Keratinocyte (primary cell): ENCODE measurements around the gene ERFE. TPM values are rescaled to one million over a fixed set of nuclear protein-coding genes. Genes with fewer than 3 reads are reported as not detected.

Source experiments
- DNase-seq: peaks from one replicate; pipeline ENCODE4 v3.0.0-alpha.2; 2011; ENCODE audit warnings: low read depth, missing footprints, low spot score
- FAIRE-seq: peaks from 2 replicates; lab custom pipeline; 2011; peaks lifted over from hg19 to GRCh38; lab: Jason Lieb, UNC
- H2AFZ ChIP-seq: 2 replicates; pipeline ENCODE4 v1.6.0; 2012; ENCODE audit warnings: low read length, control low read depth, inconsistent platforms; ENCODE audit not compliant: control insufficient read depth
- H3K27ac ChIP-seq: 2 replicates; pipeline ENCODE4 v1.5.1; 2011; ENCODE audit warnings: low read length; ENCODE audit not compliant: control insufficient read depth, insufficient read depth
- H3K27me3 ChIP-seq: 3 replicates; pipeline ENCODE4 v1.6.0; 2011; ENCODE audit warnings: low read length; ENCODE audit not compliant: control insufficient read depth, insufficient read depth; ENCODE audit errors: extremely low read depth
- H3K36me3 ChIP-seq, 2 experiments: 2 replicates in 1 of 2; 3 replicates in 1 of 2; pipeline ENCODE4 v1.5.1; 2011; ENCODE audit warnings: low read length in 2 of 2, mild to moderate bottlenecking in 1 of 2; ENCODE audit not compliant: control insufficient read depth in 2 of 2, insufficient read depth in 2 of 2; ENCODE audit errors: extremely low read depth in 1 of 2
- H3K4me1 ChIP-seq: 3 replicates; pipeline ENCODE4 v1.5.1; 2011; ENCODE audit warnings: low read length; ENCODE audit not compliant: control insufficient read depth, insufficient read depth; ENCODE audit errors: extremely low read depth
- H3K4me2 ChIP-seq: 3 replicates; pipeline ENCODE4 v1.6.0; 2011; ENCODE audit warnings: low read depth, low read length; ENCODE audit not compliant: control insufficient read depth, insufficient read depth; ENCODE audit errors: extremely low read depth
- H3K4me3 ChIP-seq, 3 experiments: fragments of 200-600 bp in 1 of 3; sonication (generic) in 1 of 3; 2 replicates in 2 of 3; 3 replicates in 1 of 3; pipeline ENCODE4 v1.5.1; 2011 to 2016; ENCODE audit warnings: low read length in 3 of 3, mild to moderate bottlenecking in 3 of 3, control low read depth in 2 of 3, inconsistent platforms in 1 of 3, low read depth in 1 of 3, mixed read lengths in 1 of 3, mixed run types in 1 of 3, moderate library complexity in 1 of 3; ENCODE audit not compliant: control insufficient read depth in 2 of 3, insufficient read depth in 2 of 3; ENCODE audit errors: extremely low read depth in 1 of 3
- H3K79me2 ChIP-seq: 2 replicates; pipeline ENCODE4 v1.6.0; 2012; ENCODE audit warnings: low read length; ENCODE audit not compliant: control insufficient read depth, insufficient read depth
- H3K9ac ChIP-seq: 3 replicates; pipeline ENCODE4 v1.6.0; 2011; ENCODE audit warnings: low read length; ENCODE audit not compliant: control insufficient read depth, insufficient read depth; ENCODE audit errors: extremely low read depth
- H3K9me1 ChIP-seq: 3 replicates; pipeline ENCODE4 v1.6.0; 2011; ENCODE audit warnings: low read length; ENCODE audit not compliant: control insufficient read depth, insufficient read depth; ENCODE audit errors: extremely low read depth
- H3K9me3 ChIP-seq: 2 replicates; pipeline ENCODE4 v1.5.1; 2012; ENCODE audit warnings: low read depth, low read length; ENCODE audit not compliant: control insufficient read depth
- H4K20me1 ChIP-seq: 3 replicates; pipeline ENCODE4 v1.6.0; 2011; ENCODE audit warnings: low read length; ENCODE audit not compliant: control insufficient read depth, insufficient read depth; ENCODE audit errors: extremely low read depth
- EZH2 ChIP-seq: IDR thresholded peaks from one replicate; pipeline ENCODE4 v1.6.1; 2012; ENCODE audit warnings: inconsistent platforms, mild to moderate bottlenecking, low read length, moderate library complexity
- dilution Hi-C: fragments of 300-500 bp; cut with MboI; formaldehyde crosslinking; loops from one replicate; pipeline ENCODE4 v1.7.0; 2020; ENCODE audit warnings: low sequenced_read_pairs; ENCODE audit not compliant: extremely low pct_ligation_motif_present
- polyA plus RNA-seq, 5 experiments: library from polyadenylated mRNA; depleted of rRNA in 3 of 5; stranded (reverse) in 3 of 5; stranded (forward) in 1 of 5; unstranded in 1 of 5; fragments of >200 nt; gene quantifications; 1 replicate in 1 of 5; 2 replicates in 3 of 5; 3 replicates in 1 of 5; pipeline versions ENCODE4 v1.2.1 to v1.2.3, GENCODE V29; 2011 to 2012; ENCODE audit warnings: missing spikeins in 2 of 5, low read depth in 1 of 5, low replicate concordance in 1 of 5
- TF ChIP-seq, protein P1 (sequence below), 3 experiments: IDR thresholded peaks in 1 of 3; conservative IDR thresholded peaks in 1 of 3; optimal IDR thresholded peaks in 1 of 3; 2 replicates in 2 of 3; 3 replicates in 1 of 3; pipeline versions ENCODE3 to v1.5.1; 2011; ENCODE audit warnings: low read length in 3 of 3, mild to moderate bottlenecking in 3 of 3, moderate library complexity in 2 of 3, control low read depth in 1 of 3, inconsistent platforms in 1 of 3; ENCODE audit not compliant: insufficient read depth in 2 of 3; ENCODE audit errors: extremely low read depth in 1 of 3

ERFE gene
- polyA plus RNA-seq, 1 donor (not counting 4 experiments of a cell fraction or from before 2014, with no cell fraction given) = 0.14 TPM

GRCh38 chr2:238121511-238122286 is 37.1 kb upstream of the ERFE start:
- peaks cover 33% of the 10 kb centered on the region for H3K27me3 ChIP-seq
- H3K4me1 ChIP-seq = no peaks in the 10 kb centered on the region
- dilution Hi-C loops = no loop called here

DNA sequence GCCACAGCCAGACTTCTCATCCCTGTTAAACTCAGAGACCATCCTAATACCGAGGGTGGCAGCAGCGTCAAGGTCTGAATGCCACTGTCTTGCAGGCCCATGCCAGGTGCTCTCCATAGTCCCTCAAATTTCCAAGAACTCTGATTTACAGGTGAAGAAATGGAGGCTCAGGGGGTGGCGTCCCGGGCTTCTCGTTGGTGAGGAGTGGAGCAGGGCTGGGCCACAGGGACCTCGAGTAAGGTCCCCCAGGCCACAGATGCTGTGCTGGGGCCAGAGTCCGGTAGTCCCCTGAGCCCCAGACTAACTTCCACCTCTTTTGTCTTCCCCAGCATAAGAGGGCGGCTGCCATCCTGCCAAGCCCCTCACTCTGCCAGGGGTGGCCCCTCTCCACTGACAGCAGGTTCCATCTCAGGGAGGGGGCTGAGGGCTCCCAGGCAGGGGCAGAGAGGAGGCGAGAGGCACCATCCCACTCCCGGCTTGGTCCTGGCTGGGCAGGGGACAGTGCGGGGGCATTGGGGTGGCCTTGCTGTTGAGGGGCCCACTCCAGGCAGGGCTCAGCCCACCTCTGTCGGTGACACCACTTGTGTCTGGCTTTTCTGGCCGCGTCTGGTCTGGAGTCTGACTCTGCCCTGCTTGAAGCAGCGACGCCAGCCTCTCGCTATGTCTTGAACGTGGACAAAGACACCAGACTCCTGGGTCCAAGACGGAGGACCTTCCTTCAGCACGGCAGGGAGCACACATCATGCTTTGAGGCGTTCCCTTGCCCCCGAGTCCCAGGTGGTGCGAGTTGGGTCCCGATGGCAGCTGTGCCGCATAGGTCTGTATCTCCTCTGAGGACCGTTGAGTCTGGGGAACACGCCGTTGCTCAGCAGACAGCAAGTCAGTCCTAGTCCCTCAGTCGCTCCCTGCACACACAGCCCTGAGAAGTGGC is 36.2 kb upstream of the ERFE start:
- no peak for FAIRE-seq

More at GRCh38 chr2:238121511-238122286, 37.1 kb upstream of the ERFE start:
- DNase-seq (no peak), FAIRE-seq (no peak)
- Histone ChIP-seq H3K9ac (no peak overlapping the region), H2AFZ (no peak overlapping the region), H3K9me3 (no peaks in the 10 kb centered on the region), H3K4me2 (no peak overlapping the region), H3K9me1 (no peaks in the 10 kb centered on the region), H3K79me2 (no peaks in the 10 kb centered on the region), H3K27ac (no peak overlapping the region), H3K36me3 (no peaks in the 10 kb centered on the region), H4K20me1 (no peaks in the 10 kb centered on the region), H3K4me3 (no peak overlapping the region)
- TF ChIP-seq, protein P1, sequence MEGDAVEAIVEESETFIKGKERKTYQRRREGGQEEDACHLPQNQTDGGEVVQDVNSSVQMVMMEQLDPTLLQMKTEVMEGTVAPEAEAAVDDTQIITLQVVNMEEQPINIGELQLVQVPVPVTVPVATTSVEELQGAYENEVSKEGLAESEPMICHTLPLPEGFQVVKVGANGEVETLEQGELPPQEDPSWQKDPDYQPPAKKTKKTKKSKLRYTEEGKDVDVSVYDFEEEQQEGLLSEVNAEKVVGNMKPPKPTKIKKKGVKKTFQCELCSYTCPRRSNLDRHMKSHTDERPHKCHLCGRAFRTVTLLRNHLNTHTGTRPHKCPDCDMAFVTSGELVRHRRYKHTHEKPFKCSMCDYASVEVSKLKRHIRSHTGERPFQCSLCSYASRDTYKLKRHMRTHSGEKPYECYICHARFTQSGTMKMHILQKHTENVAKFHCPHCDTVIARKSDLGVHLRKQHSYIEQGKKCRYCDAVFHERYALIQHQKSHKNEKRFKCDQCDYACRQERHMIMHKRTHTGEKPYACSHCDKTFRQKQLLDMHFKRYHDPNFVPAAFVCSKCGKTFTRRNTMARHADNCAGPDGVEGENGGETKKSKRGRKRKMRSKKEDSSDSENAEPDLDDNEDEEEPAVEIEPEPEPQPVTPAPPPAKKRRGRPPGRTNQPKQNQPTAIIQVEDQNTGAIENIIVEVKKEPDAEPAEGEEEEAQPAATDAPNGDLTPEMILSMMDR (optimal IDR thresholded peaks at IDR 0.05 in 1 of 3, IDR thresholded peaks at IDR 0.05 in 1 of 3, conservative IDR thresholded peaks at IDR 0.05 in 1 of 3; ENCODE audit: extremely low read depth in 1 of 3, insufficient read depth in 2 of 3, low read length in 3 of 3) = no peak
- no peak for TF ChIP-seq EZH2

More for the DNA sequence above, 36.2 kb upstream of the ERFE start:
- Histone ChIP-seq H3K9me1 (no peaks in the 10 kb centered on the region), H3K79me2 (no peaks in the 10 kb centered on the region), H4K20me1 (no peaks in the 10 kb centered on the region), H3K9ac (no peak overlapping the region), H3K4me3 (no peak overlapping the region), H3K4me2 (no peak overlapping the region), H3K36me3 (no peaks in the 10 kb centered on the region), H3K27me3 (peaks cover 31% of the 10 kb centered on the region), H3K4me1 (no peaks in the 10 kb centered on the region), H3K9me3 (no peaks in the 10 kb centered on the region), H3K27ac (no peak overlapping the region), H2AFZ (no peak overlapping the region)
- DNase-seq = no peak
- dilution Hi-C loops = no loop called here
- TF ChIP-seq EZH2 = no peak
- TF ChIP-seq, protein P1 (optimal IDR thresholded peaks at IDR 0.05 in 1 of 3, IDR thresholded peaks at IDR 0.05 in 1 of 3, conservative IDR thresholded peaks at IDR 0.05 in 1 of 3; ENCODE audit: extremely low read depth in 1 of 3, insufficient read depth in 2 of 3, low read length in 3 of 3) = no peak
